Endothelial cell of umbilical vein (primary cell): Measurements from ENCODE around the gene WDR43.

Experiments used
- MYC ChIP-seq: IDR thresholded peaks from one replicate; pipeline ENCODE4 v1.6.1; 2011; ENCODE audit warnings: mild to moderate bottlenecking, low read depth, low read length
- TF ChIP-seq, protein P1 (sequence below): IDR thresholded peaks from 2 replicates; pipeline ENCODE4 v1.6.1; 2011; ENCODE audit not compliant: insufficient read depth, insufficient read length
- TF ChIP-seq, protein P2 (sequence below), 2 donors: IDR thresholded peaks; 1 replicate in 1 of 2; 2 replicates in 1 of 2; pipeline ENCODE4 v1.5.1; 2011; ENCODE audit warnings: low read length in 2 of 2, mild to moderate bottlenecking in 2 of 2, moderate library complexity in 2 of 2, control low read depth in 1 of 2, inconsistent platforms in 1 of 2, low read depth in 1 of 2; ENCODE audit not compliant: insufficient read depth in 1 of 2; ENCODE audit errors: extremely low read depth in 1 of 2

DNA sequence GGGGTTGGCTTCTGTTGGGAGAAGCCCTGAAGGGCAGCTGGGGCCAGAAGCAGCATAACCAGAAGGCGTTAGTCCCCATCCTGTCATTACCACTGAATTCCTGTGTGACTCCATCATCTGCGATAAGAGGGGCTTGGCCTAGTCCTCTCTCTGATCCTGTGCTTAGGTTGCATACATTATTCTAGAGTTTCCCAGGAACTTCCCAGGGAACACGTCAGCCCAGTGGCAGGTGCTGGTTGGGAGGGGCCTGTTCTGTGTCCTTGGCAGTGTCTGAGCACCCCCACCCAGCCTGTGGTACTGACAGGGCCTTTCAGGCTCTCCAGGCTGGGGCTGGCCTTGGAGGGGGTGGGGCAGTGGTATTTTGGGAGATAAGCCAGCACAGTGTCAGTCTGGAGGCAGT lies 82.1 kb downstream of the WDR43 start:
- TF ChIP-seq, protein P1, sequence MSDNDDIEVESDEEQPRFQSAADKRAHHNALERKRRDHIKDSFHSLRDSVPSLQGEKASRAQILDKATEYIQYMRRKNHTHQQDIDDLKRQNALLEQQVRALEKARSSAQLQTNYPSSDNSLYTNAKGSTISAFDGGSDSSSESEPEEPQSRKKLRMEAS = no peak
- TF ChIP-seq, protein P2, sequence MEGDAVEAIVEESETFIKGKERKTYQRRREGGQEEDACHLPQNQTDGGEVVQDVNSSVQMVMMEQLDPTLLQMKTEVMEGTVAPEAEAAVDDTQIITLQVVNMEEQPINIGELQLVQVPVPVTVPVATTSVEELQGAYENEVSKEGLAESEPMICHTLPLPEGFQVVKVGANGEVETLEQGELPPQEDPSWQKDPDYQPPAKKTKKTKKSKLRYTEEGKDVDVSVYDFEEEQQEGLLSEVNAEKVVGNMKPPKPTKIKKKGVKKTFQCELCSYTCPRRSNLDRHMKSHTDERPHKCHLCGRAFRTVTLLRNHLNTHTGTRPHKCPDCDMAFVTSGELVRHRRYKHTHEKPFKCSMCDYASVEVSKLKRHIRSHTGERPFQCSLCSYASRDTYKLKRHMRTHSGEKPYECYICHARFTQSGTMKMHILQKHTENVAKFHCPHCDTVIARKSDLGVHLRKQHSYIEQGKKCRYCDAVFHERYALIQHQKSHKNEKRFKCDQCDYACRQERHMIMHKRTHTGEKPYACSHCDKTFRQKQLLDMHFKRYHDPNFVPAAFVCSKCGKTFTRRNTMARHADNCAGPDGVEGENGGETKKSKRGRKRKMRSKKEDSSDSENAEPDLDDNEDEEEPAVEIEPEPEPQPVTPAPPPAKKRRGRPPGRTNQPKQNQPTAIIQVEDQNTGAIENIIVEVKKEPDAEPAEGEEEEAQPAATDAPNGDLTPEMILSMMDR (IDR thresholded peaks at IDR 0.05; ENCODE audit: extremely low read depth in 1 of 2, insufficient read depth in 1 of 2, low read depth in 1 of 2, low read length in 2 of 2) = no peak
- no peak for TF ChIP-seq MYC
